HepG2 (cell line): ENCODE results near the gene ASB16. TPM values are rescaled to one million over a fixed set of nuclear protein-coding genes. Genes with fewer than 3 reads are reported as not detected.
A peak's percentile ranks its signal among the peaks of the same experiment; 100 is the strongest.

ENCODE experiments used
- ATM ChIP-seq: fragments of 450-650 bp; IDR thresholded peaks from 2 replicates; pipeline ENCODE4 v1.7.1; 2017; ENCODE audit warnings: mild to moderate bottlenecking, borderline replicate concordance
- FOXA1 ChIP-seq, 2 experiments: fragments of 450-650 bp in 1 of 2; sonication (generic) in 1 of 2; formaldehyde crosslinking in 1 of 2; IDR thresholded peaks; 2 replicates each; pipeline versions ENCODE4 v1.4.0 to v1.6.1; 2016 to 2020; ENCODE audit warnings: missing genetic modification reagents in 1 of 2
- KDM5B ChIP-seq: sonication (generic); formaldehyde crosslinking; IDR thresholded peaks from 2 replicates; pipeline ENCODE4 v1.4.0; 2020; ENCODE audit warnings: missing genetic modification reagents, mild to moderate bottlenecking, borderline replicate concordance
- KLF16 ChIP-seq, 2 experiments: sonication (generic) in 1 of 2; formaldehyde crosslinking in 1 of 2; IDR thresholded peaks; 2 replicates each; pipeline versions ENCODE4 v1.6.1 to v1.8.0; 2016 to 2023; ENCODE audit warnings: missing genetic modification reagents in 2 of 2, missing compliant biosample characterization in 1 of 2
- KMT2A ChIP-seq: sonication (generic); formaldehyde crosslinking; IDR thresholded peaks from 2 replicates; pipeline ENCODE4 v1.4.0; 2020; ENCODE audit warnings: missing genetic modification reagents
- MED1 ChIP-seq: sonication (generic); formaldehyde crosslinking; IDR thresholded peaks from 2 replicates; pipeline ENCODE4 v1.4.0; 2020; ENCODE audit warnings: missing genetic modification reagents
- NKX3-1 ChIP-seq: sonication (generic); formaldehyde crosslinking; IDR thresholded peaks from 2 replicates; pipeline ENCODE4 v1.5.0; 2020; ENCODE audit warnings: missing genetic modification reagents
- PHF8 ChIP-seq: sonication (generic); formaldehyde crosslinking; IDR thresholded peaks from 2 replicates; pipeline ENCODE4 v1.5.0; 2020; ENCODE audit warnings: missing genetic modification reagents
- SNRNP70 ChIP-seq: fragments of 200-400 bp; formaldehyde crosslinking; IDR thresholded peaks from 2 replicates; pipeline ENCODE4 v1.6.1; 2017; ENCODE audit warnings: mild to moderate bottlenecking, low read depth, low read length, moderate library complexity
- ZBTB20 ChIP-seq: sonication (generic); formaldehyde crosslinking; IDR thresholded peaks from 2 replicates; pipeline ENCODE4 v1.8.1; 2023; ENCODE audit warnings: missing genetic modification reagents, low read depth, mild to moderate bottlenecking, borderline replicate concordance
- ZFP62 ChIP-seq: sonication (generic); formaldehyde crosslinking; IDR thresholded peaks from 2 replicates; pipeline ENCODE4 v1.4.0; 2020; ENCODE audit warnings: missing genetic modification reagents
- ZNF550 ChIP-seq: sonication (generic); formaldehyde crosslinking; IDR thresholded peaks from 2 replicates; pipeline ENCODE4 v1.4.0; 2020; ENCODE audit warnings: mild to moderate bottlenecking, missing genetic modification reagents, borderline replicate concordance
- ZNF619 ChIP-seq: sonication (generic); formaldehyde crosslinking; IDR thresholded peaks from 2 replicates; pipeline ENCODE4 v1.4.0; 2020; ENCODE audit warnings: mild to moderate bottlenecking, missing genetic modification reagents
- ZSCAN21 ChIP-seq: sonication (generic); formaldehyde crosslinking; IDR thresholded peaks from 2 replicates; pipeline ENCODE4 v1.8.0; 2022; ENCODE audit warnings: mild to moderate bottlenecking, missing genetic modification reagents, moderate library complexity, borderline replicate concordance
- ZSCAN22 ChIP-seq: sonication (generic); formaldehyde crosslinking; IDR thresholded peaks from 2 replicates; pipeline ENCODE4 v1.4.0; 2020; ENCODE audit warnings: mild to moderate bottlenecking, missing genetic modification reagents
- ZSCAN9 ChIP-seq: IDR thresholded peaks from 2 replicates; pipeline ENCODE4 v1.6.1; 2016; ENCODE audit warnings: borderline replicate concordance
- polyA plus RNA-seq, 8 experiments: library from polyadenylated mRNA; depleted of rRNA in 3 of 8; stranded (reverse) in 7 of 8; unstranded in 1 of 8; fragments of >200 nt; fragmentation: Illumina TruSeq in 4 of 8; extraction: Trizol in 4 of 8; gene quantifications; 2 replicates each; pipeline versions ENCODE4 v1.2.1 to v1.2.3, GENCODE V29; 2011 to 2016; ENCODE audit warnings: low read depth in 4 of 8, missing spikeins in 1 of 8, mixed read lengths in 1 of 8; ENCODE audit not compliant: insufficient read depth in 1 of 8
- total RNA-seq, 5 experiments: library from RNA; depleted of rRNA; stranded (reverse); fragments of >200 nt; fragmentation: Illumina TruSeq; extraction: Trizol; gene quantifications; 2 replicates each; pipeline ENCODE4 v1.2.3, GENCODE V29; 2016; ENCODE audit warnings: low read depth in 1 of 5
- TF ChIP-seq, protein P1 (sequence below): sonication (generic); formaldehyde crosslinking; IDR thresholded peaks from 2 replicates; pipeline ENCODE4 v1.5.0; 2020; ENCODE audit warnings: mild to moderate bottlenecking, missing genetic modification reagents, borderline replicate concordance
- TF ChIP-seq, protein P2 (sequence below): sonication (generic); formaldehyde crosslinking; IDR thresholded peaks from 2 replicates; pipeline ENCODE4 v1.5.0; 2020; ENCODE audit warnings: missing genetic modification reagents, mild to moderate bottlenecking, borderline replicate concordance
- TF ChIP-seq, protein P3 (sequence below): sonication (generic); formaldehyde crosslinking; conservative IDR thresholded peaks from 2 replicates; pipeline ENCODE4 v1.4.0; 2020; ENCODE audit warnings: missing genetic modification reagents
- TF ChIP-seq, protein P4 (sequence below): sonication (generic); formaldehyde crosslinking; IDR thresholded peaks from 2 replicates; pipeline ENCODE4 v1.4.0; 2020; ENCODE audit warnings: missing genetic modification reagents, borderline replicate concordance

ASB16 gene
- total and polyA plus RNA-seq, 2 of the 13 experiments (the other 11 are each of a cell fraction or from before 2014, with no cell fraction given), result 0.07 TPM; not detected in 1

GRCh38 chr17:44170499-44171201 is at the start of gene ASB16 (continued):
- TF ChIP-seq, protein P1, sequence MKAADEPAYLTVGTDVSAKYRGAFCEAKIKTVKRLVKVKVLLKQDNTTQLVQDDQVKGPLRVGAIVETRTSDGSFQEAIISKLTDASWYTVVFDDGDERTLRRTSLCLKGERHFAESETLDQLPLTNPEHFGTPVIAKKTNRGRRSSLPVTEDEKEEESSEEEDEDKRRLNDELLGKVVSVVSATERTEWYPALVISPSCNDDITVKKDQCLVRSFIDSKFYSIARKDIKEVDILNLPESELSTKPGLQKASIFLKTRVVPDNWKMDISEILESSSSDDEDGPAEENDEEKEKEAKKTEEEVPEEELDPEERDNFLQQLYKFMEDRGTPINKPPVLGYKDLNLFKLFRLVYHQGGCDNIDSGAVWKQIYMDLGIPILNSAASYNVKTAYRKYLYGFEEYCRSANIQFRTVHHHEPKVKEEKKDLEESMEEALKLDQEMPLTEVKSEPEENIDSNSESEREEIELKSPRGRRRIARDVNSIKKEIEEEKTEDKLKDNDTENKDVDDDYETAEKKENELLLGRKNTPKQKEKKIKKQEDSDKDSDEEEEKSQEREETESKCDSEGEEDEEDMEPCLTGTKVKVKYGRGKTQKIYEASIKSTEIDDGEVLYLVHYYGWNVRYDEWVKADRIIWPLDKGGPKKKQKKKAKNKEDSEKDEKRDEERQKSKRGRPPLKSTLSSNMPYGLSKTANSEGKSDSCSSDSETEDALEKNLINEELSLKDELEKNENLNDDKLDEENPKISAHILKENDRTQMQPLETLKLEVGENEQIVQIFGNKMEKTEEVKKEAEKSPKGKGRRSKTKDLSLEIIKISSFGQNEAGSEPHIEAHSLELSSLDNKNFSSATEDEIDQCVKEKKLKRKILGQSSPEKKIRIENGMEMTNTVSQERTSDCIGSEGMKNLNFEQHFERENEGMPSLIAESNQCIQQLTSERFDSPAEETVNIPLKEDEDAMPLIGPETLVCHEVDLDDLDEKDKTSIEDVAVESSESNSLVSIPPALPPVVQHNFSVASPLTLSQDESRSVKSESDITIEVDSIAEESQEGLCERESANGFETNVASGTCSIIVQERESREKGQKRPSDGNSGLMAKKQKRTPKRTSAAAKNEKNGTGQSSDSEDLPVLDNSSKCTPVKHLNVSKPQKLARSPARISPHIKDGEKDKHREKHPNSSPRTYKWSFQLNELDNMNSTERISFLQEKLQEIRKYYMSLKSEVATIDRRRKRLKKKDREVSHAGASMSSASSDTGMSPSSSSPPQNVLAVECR, result peak; percentile 44; the same call in 1 of the 2 replicates
- TF ChIP-seq ZSCAN22 (CRISPR knock-in tag) (no peak), ZSCAN9 (CRISPR knock-in tag) (no peak), ZNF550 (CRISPR knock-in tag) (0 out of 2 replicates have a peak, but pooled peaks have one; percentile 13), SNRNP70 (no peak), NKX3-1 (no peak), ZFP62 (CRISPR knock-in tag) (no peak), KMT2A (CRISPR knock-in tag) (0 out of 2 replicates have a peak, but pooled peaks have one; percentile 21), ZSCAN21 (CRISPR knock-in tag) (no peak), ATM (no peak), MED1 (0 out of 2 replicates have a peak, but pooled peaks have one; percentile 39), KDM5B (CRISPR knock-in tag) (peak; percentile 78; the same call in 1 of the 2 replicates), FOXA1 (IDR thresholded peaks at IDR 0.05) (no peak), FOXA1 (CRISPR knock-in tag; IDR thresholded peaks at IDR 0.05) (peak; percentile 53; the same call in 1 of the 2 replicates), PHF8 (0 out of 2 replicates have a peak, but pooled peaks have one; percentile 47), KLF16 (CRISPR knock-in tag; IDR thresholded peaks at IDR 0.05) (0 out of 4 replicates have a peak, but pooled peaks of 1 of the 2 experiments have one; percentile 28), ZNF619 (peak; percentile 51; the same call in 1 of the 2 replicates), ZBTB20 (CRISPR knock-in tag) (0 out of 2 replicates have a peak, but pooled peaks have one; percentile 8)
- TF ChIP-seq, protein P2, sequence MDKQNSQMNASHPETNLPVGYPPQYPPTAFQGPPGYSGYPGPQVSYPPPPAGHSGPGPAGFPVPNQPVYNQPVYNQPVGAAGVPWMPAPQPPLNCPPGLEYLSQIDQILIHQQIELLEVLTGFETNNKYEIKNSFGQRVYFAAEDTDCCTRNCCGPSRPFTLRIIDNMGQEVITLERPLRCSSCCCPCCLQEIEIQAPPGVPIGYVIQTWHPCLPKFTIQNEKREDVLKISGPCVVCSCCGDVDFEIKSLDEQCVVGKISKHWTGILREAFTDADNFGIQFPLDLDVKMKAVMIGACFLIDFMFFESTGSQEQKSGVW (CRISPR knock-in tag), result no peak
- TF ChIP-seq, protein P3, sequence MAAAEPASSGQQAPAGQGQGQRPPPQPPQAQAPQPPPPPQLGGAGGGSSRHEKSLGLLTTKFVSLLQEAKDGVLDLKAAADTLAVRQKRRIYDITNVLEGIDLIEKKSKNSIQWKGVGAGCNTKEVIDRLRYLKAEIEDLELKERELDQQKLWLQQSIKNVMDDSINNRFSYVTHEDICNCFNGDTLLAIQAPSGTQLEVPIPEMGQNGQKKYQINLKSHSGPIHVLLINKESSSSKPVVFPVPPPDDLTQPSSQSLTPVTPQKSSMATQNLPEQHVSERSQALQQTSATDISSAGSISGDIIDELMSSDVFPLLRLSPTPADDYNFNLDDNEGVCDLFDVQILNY, result no peak
- TF ChIP-seq, protein P4, sequence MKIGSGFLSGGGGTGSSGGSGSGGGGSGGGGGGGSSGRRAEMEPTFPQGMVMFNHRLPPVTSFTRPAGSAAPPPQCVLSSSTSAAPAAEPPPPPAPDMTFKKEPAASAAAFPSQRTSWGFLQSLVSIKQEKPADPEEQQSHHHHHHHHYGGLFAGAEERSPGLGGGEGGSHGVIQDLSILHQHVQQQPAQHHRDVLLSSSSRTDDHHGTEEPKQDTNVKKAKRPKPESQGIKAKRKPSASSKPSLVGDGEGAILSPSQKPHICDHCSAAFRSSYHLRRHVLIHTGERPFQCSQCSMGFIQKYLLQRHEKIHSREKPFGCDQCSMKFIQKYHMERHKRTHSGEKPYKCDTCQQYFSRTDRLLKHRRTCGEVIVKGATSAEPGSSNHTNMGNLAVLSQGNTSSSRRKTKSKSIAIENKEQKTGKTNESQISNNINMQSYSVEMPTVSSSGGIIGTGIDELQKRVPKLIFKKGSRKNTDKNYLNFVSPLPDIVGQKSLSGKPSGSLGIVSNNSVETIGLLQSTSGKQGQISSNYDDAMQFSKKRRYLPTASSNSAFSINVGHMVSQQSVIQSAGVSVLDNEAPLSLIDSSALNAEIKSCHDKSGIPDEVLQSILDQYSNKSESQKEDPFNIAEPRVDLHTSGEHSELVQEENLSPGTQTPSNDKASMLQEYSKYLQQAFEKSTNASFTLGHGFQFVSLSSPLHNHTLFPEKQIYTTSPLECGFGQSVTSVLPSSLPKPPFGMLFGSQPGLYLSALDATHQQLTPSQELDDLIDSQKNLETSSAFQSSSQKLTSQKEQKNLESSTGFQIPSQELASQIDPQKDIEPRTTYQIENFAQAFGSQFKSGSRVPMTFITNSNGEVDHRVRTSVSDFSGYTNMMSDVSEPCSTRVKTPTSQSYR (CRISPR knock-in tag), result peak; percentile 74
